ENCODE data around the gene MAGEF1.

Gene MAGEF1

DNA sequence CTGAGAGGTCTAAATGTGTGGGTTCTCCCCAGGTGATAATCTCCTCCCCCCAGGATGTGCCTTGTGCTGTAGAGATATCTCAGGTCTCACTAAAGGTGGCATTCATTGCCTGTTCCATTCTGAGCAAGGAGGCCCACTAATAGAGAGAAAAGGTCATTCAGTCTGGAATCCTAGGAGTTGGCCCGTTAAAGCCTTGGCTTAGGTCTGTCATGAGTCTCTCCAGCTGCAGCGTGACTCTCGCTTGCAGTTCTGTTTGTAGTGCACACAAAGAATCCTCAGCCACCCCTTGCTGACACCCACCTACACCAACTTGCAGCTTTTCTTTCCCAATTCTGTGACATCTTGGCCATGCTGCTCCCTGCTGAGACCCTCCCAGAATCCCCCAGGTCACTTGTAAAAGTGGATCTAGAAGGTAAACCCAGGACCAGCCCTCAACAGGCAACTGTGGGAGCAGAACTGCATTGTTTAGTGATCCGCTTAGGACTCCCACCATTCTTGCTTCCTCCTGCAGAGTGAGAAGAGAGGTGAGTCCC is 17.7 kb downstream of the MAGEF1 start:
- Histone ChIP-seq H3K9ac (ENCODE audit: low read length) (no peak overlapping the region), H2AK5ac (ENCODE audit: low read length, severe bottlenecking) (no peak overlapping the region), H3K4ac (ENCODE audit: low read depth in 1 of 2, low read length in 2 of 2) (no peak overlapping the region), H3K27ac (ENCODE audit: low read length, poor library complexity, severe bottlenecking) (no peak overlapping the region), H3K4me2 (ENCODE audit: low read length, poor library complexity, severe bottlenecking) (no peak overlapping the region), H3K23ac (ENCODE audit: low read length in 2 of 2) (no peak overlapping the region), H3K14ac (ENCODE audit: low read length in 2 of 2) (no peak overlapping the region), H3K27me3 (ENCODE audit: control insufficient read depth in 1 of 2, insufficient read depth in 1 of 2, low read length in 2 of 2) (peaks cover 0 to 20% of the 10 kb centered on the region in 2 experiments), H3K36me3 (ENCODE audit: control insufficient read depth in 1 of 2, insufficient read depth in 2 of 2, low read depth in 1 of 2, low read length in 2 of 2) (peaks cover 0 to 2% of the 10 kb centered on the region in 2 experiments), H3K18ac (ENCODE audit: low read depth in 1 of 2, low read length in 2 of 2) (no peak overlapping the region), H3K79me1 (replicated peaks; ENCODE audit: low read length, poor library complexity, severe bottlenecking) (no peaks in the 10 kb centered on the region), H3K4me1 (ENCODE audit: control insufficient read depth, insufficient read depth, low read depth, low read length) (peaks cover 8% of the 10 kb centered on the region), H4K8ac (ENCODE audit: low read length) (no peak overlapping the region), H2BK12ac (ENCODE audit: low read length in 2 of 2) (peak overlapping the region in 1 of 2 experiments; percentile 6), H2BK5ac (ENCODE audit: low read depth, low read length, poor library complexity, severe bottlenecking) (no peak overlapping the region), H2BK15ac (ENCODE audit: low read depth, poor library complexity, severe bottlenecking) (no peak overlapping the region), H3K4me3 (ENCODE audit: insufficient read depth in 1 of 2, low read depth in 1 of 2, low read length in 2 of 2) (no peak overlapping the region), H2BK120ac (ENCODE audit: low read depth, low read length) (no peak overlapping the region), H4K91ac (ENCODE audit: low read length) (no peak overlapping the region), H2AFZ (ENCODE audit: low read depth, low read length) (no peak overlapping the region), H3K9me3 (ENCODE audit: control insufficient read depth, low read length) (no peaks in the 10 kb centered on the region)
- 91% methylated on average over 4 of the region's 4 CpGs for WGBS
- DNase-seq: no peak

GRCh38 chr3:184693011-184693975 is 18.6 kb downstream of the MAGEF1 start:
- H3K27me3 ChIP-seq (ENCODE audit: control insufficient read depth in 1 of 2, insufficient read depth in 1 of 2, low read length in 2 of 2): peaks cover 0 to 20% of the 10 kb centered on the region in 2 experiments
- peaks cover 0 to 2% of the 10 kb centered on the region in 2 experiments for H3K36me3 ChIP-seq (ENCODE audit: control insufficient read depth in 1 of 2, insufficient read depth in 2 of 2, low read depth in 1 of 2, low read length in 2 of 2)
- peak; percentile 58 for DNase-seq
- no peak overlapping the region for H3K23ac ChIP-seq (ENCODE audit: low read length in 2 of 2)
- H2AK5ac ChIP-seq (ENCODE audit: low read length, severe bottlenecking): no peak overlapping the region
- H3K9ac ChIP-seq (ENCODE audit: low read length): no peak overlapping the region
- H3K79me1 ChIP-seq (replicated peaks; ENCODE audit: low read length, poor library complexity, severe bottlenecking): no peaks in the 10 kb centered on the region
- no peaks in the 10 kb centered on the region for H3K9me3 ChIP-seq (ENCODE audit: control insufficient read depth, low read length)
- H3K4me3 ChIP-seq (ENCODE audit: insufficient read depth in 1 of 2, low read depth in 1 of 2, low read length in 2 of 2): no peak overlapping the region
- 57% methylated on average over 15 of the region's 16 CpGs for WGBS
- no peak overlapping the region for H4K91ac ChIP-seq (ENCODE audit: low read length)
- H3K18ac ChIP-seq (ENCODE audit: low read depth in 1 of 2, low read length in 2 of 2): peak overlapping the region; percentile 37 to 55
- H3K4me1 ChIP-seq (ENCODE audit: control insufficient read depth, insufficient read depth, low read depth, low read length): peaks cover 12% of the 10 kb centered on the region
- H3K4ac ChIP-seq (ENCODE audit: low read depth in 1 of 2, low read length in 2 of 2): peak overlapping the region in 1 of 2 experiments; percentile 3
- no peak overlapping the region for H2BK5ac ChIP-seq (ENCODE audit: low read depth, low read length, poor library complexity, severe bottlenecking)
- no peak overlapping the region for H3K27ac ChIP-seq (ENCODE audit: low read length, poor library complexity, severe bottlenecking)
- H2BK12ac ChIP-seq (ENCODE audit: low read length in 2 of 2): peak overlapping the region in 1 of 2 experiments; percentile 12
- no peak overlapping the region for H2AFZ ChIP-seq (ENCODE audit: low read depth, low read length)
- H3K4me2 ChIP-seq (ENCODE audit: low read length, poor library complexity, severe bottlenecking): no peak overlapping the region
- H3K14ac ChIP-seq (ENCODE audit: low read length in 2 of 2): peak overlapping the region in 1 of 2 experiments; percentile 28
- H2BK120ac ChIP-seq (ENCODE audit: low read depth, low read length): no peak overlapping the region
- peak overlapping the region; percentile 6 for H2BK15ac ChIP-seq (ENCODE audit: low read depth, poor library complexity, severe bottlenecking)
- peak overlapping the region; percentile 53 for H4K8ac ChIP-seq (ENCODE audit: low read length)

DNA sequence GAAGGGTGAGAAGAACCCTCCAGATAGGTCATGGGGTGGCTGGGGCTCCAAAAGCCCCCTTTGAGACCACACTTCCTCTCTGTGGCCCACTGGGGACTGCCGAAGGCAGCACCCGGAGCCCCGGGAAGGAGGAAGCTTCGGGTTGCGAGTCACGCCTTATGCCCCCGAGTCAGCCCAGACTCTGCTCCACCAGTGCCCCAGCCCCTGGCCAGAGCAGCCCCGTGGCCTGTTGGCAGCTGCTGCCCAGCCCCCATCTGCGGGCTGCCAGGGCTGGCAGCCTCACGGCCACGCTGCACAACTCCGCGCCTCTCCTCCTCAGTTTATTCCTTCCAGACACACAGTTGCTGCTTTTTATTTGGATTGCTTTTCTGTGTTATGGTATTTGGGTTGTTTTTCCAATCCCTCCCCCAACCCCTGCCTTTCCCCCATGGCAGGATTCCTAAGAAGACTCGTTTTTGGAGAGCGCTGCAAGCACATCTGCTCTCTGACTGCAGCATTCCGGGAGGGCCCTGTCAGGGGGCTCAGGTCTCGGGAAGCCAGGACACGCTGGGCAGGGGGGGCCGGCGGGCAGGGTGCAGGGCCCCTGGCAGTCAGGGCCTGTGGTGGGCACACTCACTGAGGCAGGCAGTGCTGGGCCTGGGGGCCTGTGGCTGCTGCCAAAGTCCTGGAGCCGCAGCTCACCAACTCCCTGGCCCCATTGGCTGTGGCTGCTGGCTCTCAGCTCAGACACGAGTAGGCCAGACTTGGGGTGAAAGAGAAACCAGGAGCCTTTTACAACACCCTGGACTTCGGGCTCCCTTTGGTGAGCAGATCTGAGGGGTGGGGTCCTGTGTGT is 20.2 kb downstream of the MAGEF1 start:
- DNase-seq: no peak
- Histone ChIP-seq H3K14ac (ENCODE audit: low read length in 2 of 2) (no peak overlapping the region), H3K27me3 (ENCODE audit: control insufficient read depth in 1 of 2, insufficient read depth in 1 of 2, low read length in 2 of 2) (peaks cover 0 to 15% of the 10 kb centered on the region in 2 experiments), H3K9me3 (ENCODE audit: control insufficient read depth, low read length) (no peaks in the 10 kb centered on the region), H3K23ac (ENCODE audit: low read length in 2 of 2) (no peak overlapping the region), H3K18ac (ENCODE audit: low read depth in 1 of 2, low read length in 2 of 2) (peak overlapping the region in 1 of 2 experiments; percentile 54), H3K27ac (ENCODE audit: low read length, poor library complexity, severe bottlenecking) (no peak overlapping the region), H3K4me1 (ENCODE audit: control insufficient read depth, insufficient read depth, low read depth, low read length) (peaks cover 17% of the 10 kb centered on the region), H3K79me1 (replicated peaks; ENCODE audit: low read length, poor library complexity, severe bottlenecking) (no peaks in the 10 kb centered on the region), H2BK12ac (ENCODE audit: low read length in 2 of 2) (peak overlapping the region; percentile 11 to 75), H4K91ac (ENCODE audit: low read length) (peak overlapping the region; percentile 71), H3K4ac (ENCODE audit: low read depth in 1 of 2, low read length in 2 of 2) (peak overlapping the region in 1 of 2 experiments; percentile 47), H2BK15ac (ENCODE audit: low read depth, poor library complexity, severe bottlenecking) (no peak overlapping the region), H3K36me3 (ENCODE audit: control insufficient read depth in 1 of 2, insufficient read depth in 2 of 2, low read depth in 1 of 2, low read length in 2 of 2) (no peaks in the 10 kb centered on the region), H2BK120ac (ENCODE audit: low read depth, low read length) (peak overlapping the region; percentile 22), H2AK5ac (ENCODE audit: low read length, severe bottlenecking) (peak overlapping the region; percentile 13), H3K9ac (ENCODE audit: low read length) (peak overlapping the region; percentile 61), H4K8ac (ENCODE audit: low read length) (peak overlapping the region; percentile 73), H2AFZ (ENCODE audit: low read depth, low read length) (peak overlapping the region; percentile 18), H2BK5ac (ENCODE audit: low read depth, low read length, poor library complexity, severe bottlenecking) (no peak overlapping the region), H3K4me2 (ENCODE audit: low read length, poor library complexity, severe bottlenecking) (no peak overlapping the region), H3K4me3 (ENCODE audit: insufficient read depth in 1 of 2, low read depth in 1 of 2, low read length in 2 of 2) (peak overlapping the region in 1 of 2 experiments; percentile 45)
- WGBS: 71% methylated on average over 19 of the region's 23 CpGs

Measured in mesenchymal stem cell (in vitro differentiated cells and primary cell).